ENCODE data around the gene CALHM1.

Gene CALHM1

DNA sequence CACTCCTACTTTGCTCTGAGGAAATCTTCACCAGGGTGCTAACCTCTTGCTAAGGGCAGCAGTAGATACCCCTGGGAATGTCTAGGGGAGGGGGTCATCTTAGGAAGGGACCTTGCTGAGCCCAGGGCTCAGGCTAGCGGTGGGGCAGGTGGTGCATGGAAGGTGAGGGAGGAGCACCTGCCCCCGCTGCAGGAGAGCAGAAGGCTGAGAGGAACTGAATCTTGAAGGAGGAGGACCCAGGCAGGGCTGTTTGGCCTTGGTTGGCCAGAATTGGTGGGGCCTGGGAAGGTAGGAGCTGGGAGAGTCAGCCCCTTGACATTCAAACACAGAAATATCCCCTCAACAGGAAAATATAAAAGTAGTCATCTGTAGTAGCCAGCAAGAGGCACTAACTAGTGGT is 13.3 kb upstream of the CALHM1 start:
- H3K4me3 ChIP-seq (ENCODE audit: low read depth, low read length) = peak overlapping the region; percentile 30; the same call in 1 of the 2 replicates
- peak; percentile 77 for DNase-seq (ENCODE audit: low read depth)
- TF ChIP-seq, protein P1, sequence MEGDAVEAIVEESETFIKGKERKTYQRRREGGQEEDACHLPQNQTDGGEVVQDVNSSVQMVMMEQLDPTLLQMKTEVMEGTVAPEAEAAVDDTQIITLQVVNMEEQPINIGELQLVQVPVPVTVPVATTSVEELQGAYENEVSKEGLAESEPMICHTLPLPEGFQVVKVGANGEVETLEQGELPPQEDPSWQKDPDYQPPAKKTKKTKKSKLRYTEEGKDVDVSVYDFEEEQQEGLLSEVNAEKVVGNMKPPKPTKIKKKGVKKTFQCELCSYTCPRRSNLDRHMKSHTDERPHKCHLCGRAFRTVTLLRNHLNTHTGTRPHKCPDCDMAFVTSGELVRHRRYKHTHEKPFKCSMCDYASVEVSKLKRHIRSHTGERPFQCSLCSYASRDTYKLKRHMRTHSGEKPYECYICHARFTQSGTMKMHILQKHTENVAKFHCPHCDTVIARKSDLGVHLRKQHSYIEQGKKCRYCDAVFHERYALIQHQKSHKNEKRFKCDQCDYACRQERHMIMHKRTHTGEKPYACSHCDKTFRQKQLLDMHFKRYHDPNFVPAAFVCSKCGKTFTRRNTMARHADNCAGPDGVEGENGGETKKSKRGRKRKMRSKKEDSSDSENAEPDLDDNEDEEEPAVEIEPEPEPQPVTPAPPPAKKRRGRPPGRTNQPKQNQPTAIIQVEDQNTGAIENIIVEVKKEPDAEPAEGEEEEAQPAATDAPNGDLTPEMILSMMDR (IDR thresholded peaks at IDR 0.05; ENCODE audit: low read depth, low read length, missing control alignments) = no peak

DNA sequence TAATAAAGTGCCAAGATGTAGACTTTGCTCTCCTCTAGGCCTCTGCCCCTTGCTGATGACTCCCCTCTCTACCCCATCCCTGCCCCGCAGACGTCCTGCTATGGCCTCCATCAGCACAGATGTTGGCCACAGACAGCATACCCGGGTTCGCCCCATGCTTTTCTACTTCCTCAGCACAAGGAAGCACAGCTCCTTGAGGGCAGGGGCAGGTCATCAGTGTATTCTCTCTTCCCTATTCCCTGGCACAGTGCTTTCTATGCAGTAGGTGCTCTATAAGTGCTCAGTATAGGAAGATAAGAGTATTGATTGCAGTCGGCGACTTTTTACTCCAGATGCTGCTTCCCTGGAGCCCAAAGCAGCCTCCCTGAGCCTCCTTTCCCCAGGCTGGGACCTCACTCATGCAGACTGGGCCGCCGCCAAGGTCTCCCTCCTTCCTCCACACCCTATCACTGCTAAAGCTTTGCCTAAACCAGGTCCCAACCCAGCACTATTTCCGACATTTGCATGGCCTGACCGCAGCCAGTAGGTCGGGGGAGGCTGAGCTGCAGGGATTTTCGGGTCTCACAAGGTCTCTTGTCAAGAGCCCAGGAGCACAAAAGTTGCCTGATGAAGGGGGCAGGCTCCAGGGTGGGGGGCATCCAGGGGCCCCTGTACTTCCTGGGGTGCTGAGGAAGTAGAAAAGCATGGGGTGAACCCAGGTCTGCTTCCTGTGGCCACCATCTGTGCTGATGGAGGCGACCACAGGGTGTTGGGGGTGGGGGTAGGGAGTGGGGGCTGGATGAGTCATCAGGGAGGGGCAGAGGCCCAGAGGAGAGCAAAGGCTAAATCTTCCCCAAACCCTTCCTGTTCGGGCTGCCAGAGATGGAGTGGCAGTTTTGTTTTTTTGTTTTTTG is 12.3 kb upstream of the CALHM1 start:
- peak; percentile 97 for DNase-seq (ENCODE audit: low read depth)
- TF ChIP-seq, protein P1 (IDR thresholded peaks at IDR 0.05; ENCODE audit: low read depth, low read length, missing control alignments) = peak; percentile 5
- peak overlapping the region; percentile 32 for H3K4me3 ChIP-seq (ENCODE audit: low read depth, low read length)

DNA sequence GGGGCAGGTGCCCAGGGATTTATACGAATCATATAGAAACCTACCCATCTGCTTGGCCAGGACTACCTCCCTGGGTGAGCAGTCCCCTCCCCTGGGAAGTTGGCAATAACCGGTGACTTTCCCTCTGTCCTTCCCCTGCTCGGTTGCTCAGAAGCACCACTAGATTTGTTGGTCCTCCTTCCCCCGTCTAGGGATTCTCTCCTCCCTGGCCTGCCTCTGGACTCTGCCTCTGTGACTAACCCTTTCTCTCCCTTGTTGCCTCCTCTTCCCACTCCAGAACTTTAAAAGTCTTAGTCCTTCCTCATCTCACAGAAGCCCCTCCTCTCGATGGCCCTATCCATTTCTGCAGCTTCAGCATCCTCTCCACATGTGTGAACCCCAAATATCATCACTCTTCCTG is 10.5 kb upstream of the CALHM1 start:
- TF ChIP-seq, protein P1 (IDR thresholded peaks at IDR 0.05; ENCODE audit: low read depth, low read length, missing control alignments) = no peak
- no peak for DNase-seq (ENCODE audit: low read depth)
- H3K4me3 ChIP-seq (ENCODE audit: low read depth, low read length) = no peak overlapping the region

DNA sequence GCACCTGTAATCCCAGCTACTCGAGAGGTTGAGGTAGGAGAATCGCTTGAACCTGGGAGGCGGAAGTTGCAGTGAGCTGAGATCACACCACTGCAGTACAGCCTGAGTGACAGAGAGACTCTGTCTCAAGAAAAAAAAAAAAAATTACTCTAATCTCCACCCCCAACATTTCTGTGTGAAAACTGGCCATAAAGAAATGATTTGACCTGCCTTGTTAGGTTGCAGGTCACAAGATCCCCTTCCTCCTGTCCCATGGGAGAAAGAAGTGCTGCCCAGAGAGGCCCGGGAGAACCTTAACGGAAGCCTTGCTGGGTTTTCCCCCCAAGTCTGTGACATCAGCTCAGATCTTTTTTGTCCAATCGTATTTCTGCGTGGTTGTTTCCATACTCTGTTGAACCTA is 8.7 kb upstream of the CALHM1 start:
- H3K4me3 ChIP-seq (ENCODE audit: low read depth, low read length) = no peak overlapping the region; the same call in 1 of the 2 replicates
- TF ChIP-seq, protein P1 (IDR thresholded peaks at IDR 0.05; ENCODE audit: low read depth, low read length, missing control alignments) = no peak
- DNase-seq (ENCODE audit: low read depth) = peak; percentile 72

DNA sequence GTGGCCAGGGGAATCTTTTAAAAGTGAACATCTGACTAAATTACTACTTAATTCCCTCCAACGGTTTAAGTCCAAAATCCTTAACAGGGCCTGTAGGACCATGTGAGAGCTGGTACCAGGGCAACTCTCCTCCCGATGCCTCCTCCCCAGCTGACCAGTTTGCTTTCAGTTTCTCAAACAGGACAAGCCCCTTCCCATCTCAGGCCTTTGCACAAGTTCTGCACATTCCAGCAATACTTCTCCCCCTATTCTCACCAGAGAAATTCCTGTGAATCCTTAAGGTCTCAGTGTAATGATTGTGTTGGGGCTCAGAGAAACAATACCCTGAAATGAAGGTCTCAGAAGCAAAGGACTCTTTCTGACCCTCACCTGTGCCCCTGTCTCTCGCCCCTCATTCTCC is 8.0 kb upstream of the CALHM1 start:
- TF ChIP-seq, protein P1 (IDR thresholded peaks at IDR 0.05; ENCODE audit: low read depth, low read length, missing control alignments) = no peak
- peak overlapping the region; percentile 44 for H3K4me3 ChIP-seq (ENCODE audit: low read depth, low read length)
- DNase-seq (ENCODE audit: low read depth) = no peak

DNA sequence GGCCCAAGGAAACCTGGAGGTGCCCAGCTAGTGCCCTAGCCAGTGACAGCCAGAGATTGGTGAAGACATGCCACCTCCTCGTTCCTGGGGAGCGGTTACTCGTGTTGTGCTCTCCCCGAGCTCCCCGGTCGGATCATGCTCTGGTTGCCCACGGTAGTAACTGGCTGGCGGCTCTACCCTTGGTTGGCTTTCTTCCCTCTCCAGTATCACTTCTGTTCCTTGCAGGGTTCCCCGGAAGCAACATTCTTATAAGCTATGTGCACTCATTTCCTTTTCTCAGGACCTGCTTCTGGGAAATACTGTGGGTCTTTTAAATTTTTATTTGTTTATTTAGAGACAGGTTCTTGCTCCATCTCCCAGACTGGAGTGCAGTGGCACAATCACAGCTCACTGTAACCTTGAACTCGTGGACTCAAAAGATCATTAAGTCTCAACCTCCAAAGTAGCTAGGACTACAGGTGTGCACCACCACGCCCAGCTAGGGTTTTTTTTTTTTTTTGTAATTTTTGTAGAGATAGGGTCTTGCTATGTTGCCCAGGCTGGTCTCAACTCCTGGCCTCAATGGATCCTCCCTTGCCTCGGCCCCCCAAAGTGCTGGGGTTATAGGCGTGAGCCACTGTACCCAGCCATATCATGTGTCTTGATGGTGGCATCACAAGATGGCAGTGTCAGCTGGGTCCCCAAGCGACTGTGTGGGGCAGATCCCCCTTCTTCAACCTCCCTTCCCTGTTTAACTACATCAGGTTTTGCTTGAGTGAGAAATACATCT is 6.9 kb upstream of the CALHM1 start:
- TF ChIP-seq, protein P1 (IDR thresholded peaks at IDR 0.05; ENCODE audit: low read depth, low read length, missing control alignments) = no peak
- H3K4me3 ChIP-seq (ENCODE audit: low read depth, low read length) = no peak overlapping the region
- DNase-seq (ENCODE audit: low read depth) = no peak
